Mesodermal cell (in vitro differentiated cells): ENCODE measurements around the gene PCGF3.
"Not testable (repeated sequence)": the region's sequence is repeated elsewhere in the genome, so short reads cannot be mapped to it uniquely, and the experiment has no call there.

ENCODE experiments used
- H3K27ac ChIP-seq: 2 replicates; pipeline ENCODE4 v1.7.0; 2013; ENCODE audit warnings: mild to moderate bottlenecking, low read depth, low read length, moderate library complexity; ENCODE audit not compliant: severe bottlenecking
- H3K36me3 ChIP-seq: 2 replicates; pipeline ENCODE4 v1.7.1; 2013; ENCODE audit warnings: mild to moderate bottlenecking, low read length, moderate library complexity; ENCODE audit not compliant: control insufficient read depth, insufficient read depth
- H3K4me1 ChIP-seq: one replicate; pipeline ENCODE4 v1.7.1; 2013; ENCODE audit warnings: mild to moderate bottlenecking, low read length; ENCODE audit not compliant: insufficient read depth, control insufficient read depth, poor library complexity, severe bottlenecking
- H3K4me3 ChIP-seq: 2 replicates; pipeline ENCODE4 v1.7.0; 2013; ENCODE audit warnings: low read length, control low read depth, mild to moderate bottlenecking; ENCODE audit not compliant: insufficient read depth, poor library complexity, severe bottlenecking; ENCODE audit errors: extremely low read depth
- H3K9me3 ChIP-seq: 2 replicates; pipeline ENCODE4 v1.7.1; 2013; ENCODE audit warnings: mild to moderate bottlenecking, low read length, moderate library complexity; ENCODE audit not compliant: control insufficient read depth
- WGBS, 2 experiments: methylation state at CpG; one replicate each; pipeline ENCODE4 v1.1.5; 2013; ENCODE audit warnings: missing lambda C conversion rate in 2 of 2; ENCODE audit not compliant: insufficient coverage in 2 of 2; 5-methylcytosine and 5-hydroxymethylcytosine counted together

PCGF3 gene

DNA sequence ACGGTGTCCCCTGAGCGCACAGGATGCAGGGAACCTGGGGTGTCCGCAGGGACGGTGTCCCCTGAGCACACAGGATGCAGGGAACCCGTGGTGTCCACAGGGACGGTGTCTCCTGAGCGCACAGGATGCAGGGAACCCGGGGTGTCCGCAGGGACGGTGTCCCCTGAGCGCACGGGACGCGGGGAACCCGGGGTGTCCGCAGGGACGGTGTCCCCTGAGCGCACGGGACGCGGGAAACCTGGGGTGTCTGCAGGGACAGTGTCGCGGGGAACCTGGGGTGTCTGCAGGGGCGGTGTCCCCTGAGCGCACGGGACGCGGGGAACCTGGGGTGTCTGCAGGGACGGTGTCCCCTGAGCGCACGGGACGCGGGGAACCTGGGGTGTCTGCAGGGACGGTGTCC, 30.9 kb downstream of the PCGF3 start:
- not testable (repeated sequence) for H3K27ac ChIP-seq, H3K4me3 ChIP-seq, H3K9me3 ChIP-seq, H3K4me1 ChIP-seq
- 95 to 99% methylated on average over 16 to 27 of the region's 34 CpGs for WGBS, 2 experiments
- peaks cover 87% of the 10 kb centered on the region for H3K36me3 ChIP-seq

DNA sequence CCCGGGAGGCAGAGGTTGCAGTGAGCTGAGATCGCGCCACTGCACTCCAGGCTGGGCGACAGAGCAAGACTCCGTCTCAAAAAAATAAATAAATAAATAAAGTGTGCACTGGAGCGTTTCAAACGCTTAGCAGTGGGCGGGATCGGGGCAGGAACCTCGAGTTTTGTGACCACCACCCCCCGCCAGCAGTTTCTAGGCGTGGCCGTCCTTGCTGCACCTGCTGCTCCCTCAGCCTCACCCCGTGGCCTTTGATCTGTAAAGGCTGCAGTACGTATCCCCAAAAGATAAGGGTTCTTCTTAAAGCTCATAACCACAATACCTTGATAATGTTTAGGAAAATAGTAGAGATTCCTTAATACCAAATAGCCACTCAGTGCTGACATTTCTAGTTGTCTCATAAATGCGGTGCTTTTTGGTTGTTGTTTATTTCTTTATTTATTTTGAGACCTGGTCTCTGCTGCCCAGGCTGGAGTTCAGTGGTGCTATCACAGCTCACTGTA, 33.2 kb downstream of the PCGF3 start:
- WGBS, 2 experiments: 92 to 95% methylated on average over 8 to 14 of the region's 16 CpGs
- H3K27ac ChIP-seq: no peak overlapping the region
- H3K4me3 ChIP-seq: no peak overlapping the region
- no peaks in the 10 kb centered on the region for H3K4me1 ChIP-seq
- H3K9me3 ChIP-seq: no peaks in the 10 kb centered on the region
- H3K36me3 ChIP-seq: peaks cover 84% of the 10 kb centered on the region

GRCh38 chr4:739569-739968, 33.9 kb downstream of the PCGF3 start:
- WGBS, 2 experiments: 96 to 97% methylated on average over 21 to 22 of the region's 22 CpGs
- Histone ChIP-seq H3K36me3 (peaks cover 84% of the 10 kb centered on the region), H3K4me3 (no peak overlapping the region), H3K9me3 (no peaks in the 10 kb centered on the region), H3K4me1 (no peaks in the 10 kb centered on the region), H3K27ac (no peak overlapping the region)

- no peaks in the 10 kb centered on the region for H3K4me1 ChIP-seq
- H3K27ac ChIP-seq: no peak overlapping the region
- no peak overlapping the region for H3K4me3 ChIP-seq
- H3K36me3 ChIP-seq: peaks cover 79% of the 10 kb centered on the region
- WGBS, 2 experiments: 97 to 98% methylated on average over 12 of the region's 12 CpGs
- H3K9me3 ChIP-seq: no peaks in the 10 kb centered on the region
Measured at GRCh38 chr4:740011-740410, 34.4 kb downstream of the PCGF3 start.

GRCh38 chr4:740656-741282, 35.1 kb downstream of the PCGF3 start:
- 93 to 97% methylated on average over 15 to 17 of the region's 19 CpGs for WGBS, 2 experiments
- Histone ChIP-seq H3K27ac (no peak overlapping the region), H3K9me3 (no peaks in the 10 kb centered on the region), H3K36me3 (peaks cover 72% of the 10 kb centered on the region), H3K4me3 (no peak overlapping the region), H3K4me1 (no peaks in the 10 kb centered on the region)

DNA sequence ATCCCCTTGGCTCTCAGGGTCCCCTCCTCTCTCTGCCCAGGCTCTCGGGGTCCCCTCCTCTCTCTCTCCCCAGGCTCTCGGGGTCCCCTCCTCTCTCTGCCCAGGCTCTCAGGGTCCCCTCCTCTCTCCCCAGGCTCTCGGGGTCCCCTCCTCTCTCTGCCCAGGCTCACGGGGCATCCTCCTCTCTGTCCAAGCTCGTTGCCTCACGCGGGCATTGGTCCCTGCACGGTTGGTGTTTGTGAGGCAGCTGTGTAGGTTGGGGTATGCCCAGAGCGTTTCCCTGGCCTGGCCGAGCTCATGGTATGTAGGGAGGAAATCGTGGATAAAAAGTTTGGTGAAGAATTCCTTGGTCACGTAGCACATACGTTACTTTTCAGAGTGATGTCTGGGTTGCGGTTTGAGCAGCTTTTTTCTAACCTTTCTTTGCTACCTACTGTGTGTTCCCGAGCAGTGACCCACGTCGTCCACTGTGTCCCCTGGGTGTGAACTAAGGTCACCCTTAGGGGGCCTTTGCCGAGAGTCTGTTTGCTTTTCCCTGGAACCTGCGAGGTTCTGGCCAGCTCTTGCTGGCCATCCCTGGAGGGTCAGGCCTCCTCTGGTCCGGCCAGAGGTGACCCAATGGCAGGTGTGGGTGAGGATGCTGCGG, 36.6 kb downstream of the PCGF3 start:
- Histone ChIP-seq H3K4me3 (no peak overlapping the region), H3K36me3 (peaks cover 59% of the 10 kb centered on the region), H3K4me1 (no peaks in the 10 kb centered on the region), H3K27ac (no peak overlapping the region), H3K9me3 (no peaks in the 10 kb centered on the region)
- 87 to 90% methylated on average over 11 to 15 of the region's 21 CpGs for WGBS, 2 experiments

- H3K4me1 ChIP-seq: no peaks in the 10 kb centered on the region
- WGBS, 2 experiments: 83 to 85% methylated on average over 18 to 25 of the region's 26 CpGs
- no peaks in the 10 kb centered on the region for H3K9me3 ChIP-seq
- H3K36me3 ChIP-seq: peaks cover 56% of the 10 kb centered on the region
- H3K4me3 ChIP-seq: no peak overlapping the region
- no peak overlapping the region for H3K27ac ChIP-seq
Measured at GRCh38 chr4:742742-743311, 37.2 kb downstream of the PCGF3 start.

DNA sequence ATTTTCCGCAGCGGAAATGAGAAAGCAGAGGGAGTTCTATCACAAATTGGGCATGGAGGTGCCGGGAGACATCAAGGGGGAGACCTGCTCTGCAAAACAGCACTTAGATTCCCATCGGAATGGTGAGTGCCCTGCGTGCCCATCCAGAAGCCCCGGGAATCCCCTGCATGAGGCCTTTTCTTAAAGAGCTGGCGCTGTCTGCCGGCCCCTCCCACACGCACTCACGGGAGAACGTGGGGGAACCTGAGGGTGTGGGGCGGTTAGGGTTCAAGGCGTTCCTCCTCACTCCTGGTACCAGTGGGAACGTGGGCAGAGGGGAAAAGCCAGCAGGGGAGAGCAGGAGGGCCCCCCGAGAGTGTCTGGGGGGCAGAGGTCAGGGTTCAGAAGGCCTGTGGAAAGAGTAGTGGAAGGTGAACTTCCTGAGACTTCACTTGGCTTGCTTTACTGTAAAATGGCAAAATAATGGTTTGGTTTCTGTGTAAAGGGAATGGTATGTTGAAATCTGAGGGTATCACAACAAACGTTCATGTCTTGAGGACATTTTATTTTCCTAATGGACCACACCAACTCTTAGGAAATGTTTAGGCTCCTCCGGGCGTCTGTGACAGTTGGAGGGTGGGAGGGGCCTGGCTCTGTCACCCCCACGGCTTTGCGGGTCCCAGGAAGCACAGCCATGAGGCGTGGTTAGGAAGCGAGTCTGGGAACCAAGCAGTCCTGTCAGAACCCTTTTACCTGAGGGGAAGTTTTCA, 38.0 kb downstream of the PCGF3 start:
- no peak overlapping the region for H3K27ac ChIP-seq
- H3K36me3 ChIP-seq: peaks cover 56% of the 10 kb centered on the region
- H3K9me3 ChIP-seq: no peaks in the 10 kb centered on the region
- H3K4me3 ChIP-seq: no peak overlapping the region
- WGBS, 2 experiments: 93 to 95% methylated on average over 21 of the region's 22 CpGs
- H3K4me1 ChIP-seq: no peaks in the 10 kb centered on the region

DNA sequence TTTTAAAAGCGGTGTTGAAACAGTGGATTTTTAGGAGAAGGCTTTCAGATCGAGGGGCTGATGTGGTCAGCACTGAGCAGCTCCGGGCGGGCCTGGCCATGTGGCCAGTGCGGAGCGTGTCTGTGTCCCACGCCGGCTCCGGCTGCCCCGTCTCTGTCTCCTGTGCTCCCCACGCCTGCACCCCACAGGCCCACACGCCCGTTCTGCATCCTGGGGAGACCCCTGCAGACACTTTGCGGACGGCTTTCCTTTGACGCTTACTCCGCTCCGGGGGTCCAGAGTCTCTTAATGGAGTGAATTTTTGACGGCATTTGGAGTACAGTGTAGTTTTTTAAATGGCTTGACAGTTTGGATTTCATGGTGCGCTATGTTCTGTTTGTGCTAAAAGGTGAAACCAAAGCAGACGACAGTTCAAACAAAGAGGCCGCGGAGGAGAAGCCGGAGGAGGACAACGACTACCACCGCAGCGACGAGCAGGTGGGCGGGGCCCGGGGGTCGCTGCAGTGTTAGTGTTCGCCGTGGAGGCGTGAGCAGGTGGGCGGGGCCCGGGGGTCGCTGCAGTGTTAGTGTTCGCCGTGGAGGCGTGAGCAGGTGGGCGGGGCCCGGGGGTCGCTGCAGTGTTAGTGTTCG, 38.7 kb downstream of the PCGF3 start:
- WGBS, 2 experiments: 97 to 98% methylated on average over 23 to 28 of the region's 44 CpGs
- Histone ChIP-seq H3K9me3 (no peaks in the 10 kb centered on the region), H3K4me3 (no peak overlapping the region), H3K36me3 (peaks cover 56% of the 10 kb centered on the region), H3K4me1 (no peaks in the 10 kb centered on the region), H3K27ac (no peak overlapping the region)

GRCh38 chr4:747546-748170, 42.0 kb downstream of the PCGF3 start:
- H3K27ac ChIP-seq: no peak overlapping the region
- 95 to 98% methylated on average over 9 to 14 of the region's 34 CpGs for WGBS, 2 experiments
- peaks cover 62% of the 10 kb centered on the region for H3K36me3 ChIP-seq
- no peak overlapping the region for H3K4me3 ChIP-seq
- H3K4me1 ChIP-seq: no peaks in the 10 kb centered on the region
- H3K9me3 ChIP-seq: no peaks in the 10 kb centered on the region
